ENCODE data around the gene NISCH.
A peak's percentile ranks its signal among the peaks of the same experiment; 100 is the strongest.
"Not testable (repeated sequence)": the region's sequence is repeated elsewhere in the genome, so short reads cannot be mapped to it uniquely, and the experiment has no call there.

Gene NISCH

DNA sequence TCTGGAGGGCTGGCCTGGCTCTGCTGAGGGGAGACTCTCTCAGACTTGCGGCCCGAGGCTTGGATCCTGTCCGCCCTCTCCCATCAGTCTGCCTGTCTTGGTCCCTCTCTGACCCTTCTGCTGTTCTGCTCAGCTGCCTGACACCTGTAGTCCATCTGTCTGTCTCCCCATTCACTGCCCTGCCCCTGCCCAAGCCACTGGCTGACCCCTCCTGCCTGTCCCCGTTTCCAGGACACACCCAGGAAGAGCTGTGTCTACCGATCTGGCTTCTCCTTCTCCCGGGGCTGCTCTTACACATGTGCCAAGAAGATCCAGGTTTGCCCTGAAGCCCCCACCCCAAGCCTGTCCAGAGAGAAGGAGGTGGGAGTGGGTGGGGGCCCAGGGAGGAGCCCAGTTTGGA, 59.8 kb downstream of the NISCH start:
- DNase-seq (ENCODE audit: low read depth) = no peak

DNA sequence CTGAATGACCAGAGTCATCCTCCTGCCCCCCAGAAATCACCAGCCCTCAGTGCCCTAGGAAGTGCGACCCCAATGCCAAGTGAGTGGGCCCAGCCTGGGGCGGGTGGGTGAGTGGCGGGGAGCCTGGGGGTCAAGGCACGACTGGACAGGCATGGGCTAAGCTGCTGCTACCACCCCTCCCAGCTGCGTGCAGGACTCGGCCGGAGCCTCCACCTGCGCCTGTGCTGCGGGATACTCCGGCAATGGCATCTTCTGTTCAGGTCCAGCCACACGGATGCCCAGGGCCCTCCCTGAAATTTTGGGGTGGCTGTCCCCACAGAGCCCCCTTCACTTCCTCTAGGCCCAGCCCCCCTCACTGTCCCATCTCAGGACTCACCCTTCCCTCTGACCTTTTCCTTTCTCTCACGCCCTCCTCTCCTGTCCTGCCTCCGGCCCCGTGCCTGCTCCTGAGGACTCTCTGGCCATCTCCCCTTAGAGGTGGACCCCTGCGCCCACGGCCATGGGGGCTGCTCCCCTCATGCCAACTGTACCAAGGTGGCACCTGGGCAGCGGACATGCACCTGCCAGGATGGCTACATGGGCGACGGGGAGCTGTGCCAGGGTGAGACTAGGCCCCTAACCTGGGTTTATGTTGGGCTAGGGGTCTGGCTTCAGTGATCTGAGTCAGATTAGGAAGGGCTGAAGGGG, 61.2 kb downstream of the NISCH start:
- no peak for DNase-seq (ENCODE audit: low read depth)

DNA sequence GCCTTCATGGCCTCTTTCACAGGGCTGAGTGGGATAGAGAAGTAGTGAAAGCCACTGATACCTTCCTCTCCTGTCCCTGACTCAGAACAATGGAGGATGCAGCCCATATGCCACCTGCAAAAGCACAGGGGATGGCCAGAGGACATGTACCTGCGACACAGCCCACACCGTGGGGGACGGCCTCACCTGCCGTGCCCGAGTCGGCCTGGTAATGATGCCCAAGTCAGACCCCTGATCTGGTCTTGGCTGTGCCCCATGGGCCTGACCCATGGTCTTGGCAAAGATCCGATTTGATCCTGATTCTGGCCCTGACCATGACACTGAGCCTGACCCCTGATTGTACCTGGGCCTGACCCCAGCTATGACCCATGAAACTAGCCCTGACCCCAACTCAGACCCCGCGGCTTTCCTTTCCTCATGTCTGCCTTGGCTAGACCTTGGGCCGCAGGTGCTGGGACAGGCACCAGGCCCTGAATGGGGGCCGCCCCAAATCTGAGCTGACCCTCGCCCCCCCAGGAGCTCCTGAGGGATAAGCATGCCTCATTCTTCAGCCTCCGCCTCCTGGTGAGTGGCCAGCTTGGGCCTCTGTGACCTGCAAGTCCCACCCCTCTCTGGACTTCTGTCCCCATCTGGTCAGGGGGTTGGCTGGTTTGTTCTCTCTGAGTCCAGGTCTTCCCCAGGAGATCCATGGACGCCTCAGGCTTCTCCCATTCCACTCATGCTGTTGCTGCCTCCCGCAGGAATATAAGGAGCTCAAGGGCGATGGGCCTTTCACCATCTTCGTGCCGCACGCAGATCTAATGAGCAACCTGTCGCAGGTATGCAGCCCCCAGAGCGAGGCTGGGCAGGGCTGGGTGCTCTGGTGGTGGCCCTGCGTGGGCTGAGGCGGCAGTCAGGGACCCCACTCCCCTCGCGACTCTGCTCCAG, 62.7 kb downstream of the NISCH start:
- DNase-seq (ENCODE audit: low read depth) = no peak

DNA sequence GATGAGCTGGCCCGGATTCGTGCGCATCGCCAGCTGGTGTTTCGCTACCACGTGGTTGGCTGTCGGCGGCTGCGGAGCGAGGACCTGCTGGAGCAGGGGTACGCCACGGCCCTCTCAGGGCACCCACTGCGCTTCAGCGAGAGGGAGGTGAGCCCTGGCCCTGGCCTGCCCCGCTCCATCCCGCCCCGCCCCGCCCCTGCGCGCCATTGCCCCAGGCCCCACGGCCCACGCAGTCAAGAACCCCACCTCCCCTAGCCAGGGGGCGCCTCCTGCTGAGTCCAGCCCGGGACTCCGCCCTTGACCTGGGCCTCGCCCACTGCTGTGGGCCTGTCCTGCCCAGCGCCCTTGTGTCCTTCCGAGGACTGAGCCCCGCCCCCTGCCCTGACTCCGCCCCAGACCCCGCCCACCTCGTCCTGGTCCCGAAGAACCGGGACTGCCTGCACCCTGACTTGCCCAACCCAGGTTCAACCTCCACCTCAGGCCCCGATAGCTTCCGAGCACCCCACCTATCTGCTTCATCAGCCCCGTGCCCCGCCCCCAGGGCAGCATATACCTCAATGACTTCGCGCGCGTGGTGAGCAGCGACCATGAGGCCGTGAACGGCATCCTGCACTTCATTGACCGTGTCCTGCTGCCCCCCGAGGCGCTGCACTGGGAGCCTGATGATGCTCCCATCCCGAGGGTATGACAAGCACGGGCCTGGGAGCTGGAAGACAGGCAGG, 63.5 kb downstream of the NISCH start:
- DNase-seq (ENCODE audit: low read depth) = peak; percentile 37

DNA sequence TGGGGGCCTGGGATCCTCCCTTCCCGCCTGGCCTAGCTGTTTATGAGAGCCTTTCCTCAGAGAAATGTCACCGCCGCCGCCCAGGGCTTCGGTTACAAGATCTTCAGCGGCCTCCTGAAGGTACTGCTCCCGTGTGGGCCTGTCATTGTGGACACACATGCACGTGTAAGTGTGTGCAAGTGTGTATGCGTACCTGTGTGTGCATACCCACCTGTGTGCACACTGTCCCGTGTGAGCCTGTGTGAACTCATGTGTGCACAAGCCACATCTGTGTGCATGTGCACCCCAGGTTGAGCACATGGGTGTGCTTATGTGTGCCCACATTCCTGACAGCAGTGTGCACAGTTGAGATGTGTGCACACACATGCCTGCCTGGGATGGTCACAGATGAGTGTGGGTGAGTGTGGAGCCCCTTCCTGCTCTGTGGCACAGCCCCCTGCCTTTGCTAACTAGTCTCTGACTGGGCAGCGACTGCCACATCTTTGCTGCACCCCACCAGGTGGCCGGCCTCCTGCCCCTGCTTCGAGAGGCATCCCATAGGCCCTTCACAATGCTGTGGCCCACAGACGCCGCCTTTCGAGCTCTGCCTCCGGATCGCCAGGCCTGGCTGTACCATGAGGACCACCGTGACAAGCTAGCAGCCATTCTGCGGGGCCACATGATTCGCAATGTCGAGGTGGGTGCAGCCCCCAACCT, 64.2 kb downstream of the NISCH start:
- DNase-seq (ENCODE audit: low read depth) = no peak

DNA sequence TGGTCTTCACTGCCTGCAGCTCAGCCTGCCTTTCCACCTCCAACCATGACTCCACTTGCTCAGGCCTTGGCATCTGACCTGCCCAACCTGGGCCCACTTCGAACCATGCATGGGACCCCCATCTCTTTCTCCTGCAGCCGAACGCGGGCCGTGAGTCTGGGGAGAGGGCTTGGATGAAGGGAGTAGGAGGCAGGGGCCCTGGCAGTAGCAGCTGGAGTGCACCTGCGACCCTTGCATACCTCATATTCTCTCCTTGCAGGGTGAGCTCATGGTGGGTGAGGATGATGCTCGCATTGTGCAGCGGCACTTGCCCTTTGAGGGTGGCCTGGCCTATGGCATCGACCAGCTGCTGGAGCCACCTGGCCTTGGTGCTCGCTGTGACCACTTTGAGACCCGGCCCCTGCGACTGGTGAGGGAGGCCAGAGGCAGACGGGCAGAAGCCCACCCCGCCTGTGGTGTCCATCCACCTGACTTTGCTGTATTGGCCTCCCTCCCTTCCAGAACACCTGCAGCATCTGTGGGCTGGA, 64.8 kb downstream of the NISCH start:
- DNase-seq (ENCODE audit: low read depth) = no peak

DNA sequence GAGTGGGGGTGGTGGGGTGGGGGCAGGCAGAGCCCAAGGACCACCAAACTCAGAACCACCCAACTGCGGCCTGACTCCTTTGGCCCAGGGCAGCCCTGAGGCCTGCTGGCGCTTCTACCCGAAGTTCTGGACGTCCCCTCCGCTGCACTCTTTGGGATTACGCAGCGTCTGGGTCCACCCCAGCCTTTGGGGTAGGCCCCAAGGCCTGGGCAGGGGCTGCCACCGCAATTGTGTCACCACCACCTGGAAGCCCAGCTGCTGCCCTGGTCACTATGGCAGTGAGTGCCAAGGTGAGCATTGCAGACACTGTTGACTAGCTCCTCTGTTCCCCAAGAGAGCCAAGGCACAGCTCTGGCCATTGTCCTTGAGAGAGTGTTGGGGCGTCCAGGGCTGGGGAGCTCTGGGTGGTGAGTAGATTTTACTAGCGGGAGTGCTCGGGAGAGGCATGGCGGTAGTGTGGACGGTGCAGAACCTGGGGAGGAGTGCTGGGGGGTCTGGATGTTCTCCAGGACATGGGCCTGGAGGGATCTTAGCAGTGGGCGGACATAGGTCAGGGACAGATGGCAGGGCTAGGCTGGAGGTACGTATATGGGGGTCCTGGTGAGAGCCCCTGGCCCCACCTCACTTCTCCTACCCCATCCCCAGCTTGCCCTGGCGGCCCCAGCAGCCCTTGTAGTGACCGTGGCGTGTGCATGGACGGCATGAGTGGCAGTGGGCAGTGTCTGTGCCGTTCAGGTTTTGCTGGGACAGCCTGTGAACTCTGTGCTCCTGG, 65.5 kb downstream of the NISCH start:
- DNase-seq (ENCODE audit: low read depth) = no peak

DNA sequence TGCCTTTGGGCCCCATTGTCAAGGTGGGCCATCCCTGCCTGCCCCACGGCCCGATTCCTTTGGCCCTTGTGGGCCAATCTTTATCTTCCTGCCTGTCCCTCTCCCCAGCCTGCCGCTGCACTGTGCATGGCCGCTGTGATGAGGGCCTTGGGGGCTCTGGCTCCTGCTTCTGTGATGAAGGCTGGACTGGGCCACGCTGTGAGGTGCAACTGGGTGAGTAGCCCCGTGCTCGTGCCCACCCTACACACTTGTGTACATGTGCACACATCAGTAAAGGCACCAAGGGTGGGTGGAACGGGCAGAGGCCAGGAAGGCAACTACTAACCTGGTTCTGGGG, 66.1 kb downstream of the NISCH start:
- no peak for DNase-seq (ENCODE audit: low read depth)

DNA sequence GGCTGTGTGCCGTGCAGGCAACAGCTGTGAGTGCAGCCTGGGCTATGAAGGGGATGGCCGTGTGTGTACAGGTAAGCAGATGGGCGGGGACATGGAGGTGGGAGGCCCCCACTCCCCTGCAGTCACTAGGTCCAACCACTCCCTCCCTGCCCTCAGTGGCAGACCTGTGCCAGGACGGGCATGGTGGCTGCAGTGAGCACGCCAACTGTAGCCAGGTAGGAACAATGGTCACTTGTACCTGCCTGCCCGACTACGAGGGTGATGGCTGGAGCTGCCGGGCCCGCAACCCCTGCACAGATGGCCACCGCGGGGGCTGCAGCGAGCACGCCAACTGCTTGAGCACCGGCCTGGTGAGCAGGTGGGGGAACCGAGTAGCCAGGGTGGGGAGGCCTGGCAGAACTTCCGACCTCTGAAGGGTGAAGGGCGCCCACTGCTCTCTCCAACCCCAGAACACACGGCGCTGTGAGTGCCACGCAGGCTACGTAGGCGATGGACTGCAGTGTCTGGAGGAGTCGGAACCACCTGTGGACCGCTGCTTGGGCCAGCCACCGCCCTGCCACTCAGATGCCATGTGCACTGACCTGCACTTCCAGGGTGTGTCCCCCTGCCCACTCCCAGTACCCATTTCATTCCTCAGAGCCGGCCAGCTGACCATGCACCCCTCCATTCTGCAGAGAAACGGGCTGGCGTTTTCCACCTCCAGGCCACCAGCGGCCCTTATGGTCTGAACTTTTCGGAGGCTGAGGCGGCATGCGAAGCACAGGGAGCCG, 66.7 kb downstream of the NISCH start:
- DNase-seq (ENCODE audit: low read depth) = no peak

DNA sequence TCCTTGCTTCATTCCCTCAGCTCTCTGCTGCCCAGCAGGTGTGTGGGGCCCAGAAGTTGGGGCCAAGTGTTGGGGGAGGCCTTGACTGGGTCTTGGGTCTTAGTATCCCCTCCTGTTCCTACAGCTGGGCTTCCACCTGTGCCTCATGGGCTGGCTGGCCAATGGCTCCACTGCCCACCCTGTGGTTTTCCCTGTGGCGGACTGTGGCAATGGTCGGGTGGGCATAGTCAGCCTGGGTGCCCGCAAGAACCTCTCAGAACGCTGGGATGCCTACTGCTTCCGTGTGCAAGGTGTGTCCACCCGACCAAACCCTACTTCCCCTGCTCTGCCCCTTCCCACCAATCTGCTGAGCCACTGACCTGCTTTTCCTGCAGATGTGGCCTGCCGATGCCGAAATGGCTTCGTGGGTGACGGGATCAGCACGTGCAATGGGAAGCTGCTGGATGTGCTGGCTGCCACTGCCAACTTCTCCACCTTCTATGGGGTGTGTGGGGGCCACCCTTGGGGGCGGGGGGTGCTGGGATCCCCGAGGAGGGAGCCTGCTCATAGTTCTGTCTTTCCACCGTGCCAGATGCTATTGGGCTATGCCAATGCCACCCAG, 67.3 kb downstream of the NISCH start:
- no peak for DNase-seq (ENCODE audit: low read depth)

DNA sequence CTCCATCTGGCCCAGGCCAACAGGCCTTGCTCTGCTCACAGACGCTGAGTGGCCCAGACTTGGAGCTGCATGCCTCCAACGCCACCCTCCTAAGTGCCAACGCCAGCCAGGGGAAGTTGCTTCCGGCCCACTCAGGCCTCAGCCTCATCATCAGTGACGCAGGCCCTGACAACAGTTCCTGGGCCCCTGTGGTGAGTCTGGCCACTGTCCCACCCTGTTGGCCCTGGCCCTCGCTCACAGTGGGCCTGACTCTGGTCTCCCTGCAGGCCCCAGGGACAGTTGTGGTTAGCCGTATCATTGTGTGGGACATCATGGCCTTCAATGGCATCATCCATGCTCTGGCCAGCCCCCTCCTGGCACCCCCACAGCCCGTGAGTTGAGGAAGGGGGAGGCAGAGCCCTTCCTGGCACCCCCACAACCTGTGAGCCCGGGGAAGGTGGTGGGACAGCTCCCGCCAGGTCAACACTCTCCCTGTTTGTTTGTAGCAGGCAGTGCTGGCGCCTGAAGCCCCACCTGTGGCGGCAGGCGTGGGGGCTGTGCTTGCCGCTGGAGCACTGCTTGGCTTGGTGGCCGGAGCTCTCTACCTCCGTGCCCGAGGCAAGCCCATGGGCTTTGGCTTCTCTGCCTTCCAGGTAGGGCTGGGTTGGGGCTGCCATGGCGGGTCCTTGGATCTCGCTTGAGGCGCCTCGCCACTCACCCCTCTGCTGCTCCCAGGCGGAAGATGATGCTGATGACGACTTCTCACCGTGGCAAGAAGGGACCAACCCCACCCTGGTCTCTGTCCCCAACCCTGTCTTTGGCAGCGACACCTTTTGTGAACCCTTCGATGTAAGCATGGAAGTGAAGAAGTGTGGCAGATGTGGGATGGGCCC, 68.2 kb downstream of the NISCH start:
- no peak for DNase-seq (ENCODE audit: low read depth)

DNA sequence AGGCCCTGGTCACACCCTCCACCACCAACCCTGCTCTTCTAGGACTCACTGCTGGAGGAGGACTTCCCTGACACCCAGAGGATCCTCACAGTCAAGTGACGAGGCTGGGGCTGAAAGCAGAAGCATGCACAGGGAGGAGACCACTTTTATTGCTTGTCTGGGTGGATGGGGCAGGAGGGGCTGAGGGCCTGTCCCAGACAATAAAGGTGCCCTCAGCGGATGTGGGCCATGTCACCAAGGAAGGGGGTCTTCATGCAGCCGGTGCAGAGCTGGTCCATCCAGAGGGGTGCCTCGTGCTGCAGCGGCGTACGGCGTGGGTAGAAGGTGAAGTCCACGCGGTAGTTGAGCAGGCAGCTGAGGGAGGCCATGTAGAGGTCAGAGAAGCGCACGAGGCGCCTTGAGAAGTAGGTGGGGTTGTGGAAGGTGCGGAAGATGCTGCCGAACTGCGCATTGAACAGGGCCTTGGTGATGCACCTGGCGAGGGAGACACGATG, 68.9 kb downstream of the NISCH start:
- no peak for DNase-seq (ENCODE audit: low read depth)

DNA sequence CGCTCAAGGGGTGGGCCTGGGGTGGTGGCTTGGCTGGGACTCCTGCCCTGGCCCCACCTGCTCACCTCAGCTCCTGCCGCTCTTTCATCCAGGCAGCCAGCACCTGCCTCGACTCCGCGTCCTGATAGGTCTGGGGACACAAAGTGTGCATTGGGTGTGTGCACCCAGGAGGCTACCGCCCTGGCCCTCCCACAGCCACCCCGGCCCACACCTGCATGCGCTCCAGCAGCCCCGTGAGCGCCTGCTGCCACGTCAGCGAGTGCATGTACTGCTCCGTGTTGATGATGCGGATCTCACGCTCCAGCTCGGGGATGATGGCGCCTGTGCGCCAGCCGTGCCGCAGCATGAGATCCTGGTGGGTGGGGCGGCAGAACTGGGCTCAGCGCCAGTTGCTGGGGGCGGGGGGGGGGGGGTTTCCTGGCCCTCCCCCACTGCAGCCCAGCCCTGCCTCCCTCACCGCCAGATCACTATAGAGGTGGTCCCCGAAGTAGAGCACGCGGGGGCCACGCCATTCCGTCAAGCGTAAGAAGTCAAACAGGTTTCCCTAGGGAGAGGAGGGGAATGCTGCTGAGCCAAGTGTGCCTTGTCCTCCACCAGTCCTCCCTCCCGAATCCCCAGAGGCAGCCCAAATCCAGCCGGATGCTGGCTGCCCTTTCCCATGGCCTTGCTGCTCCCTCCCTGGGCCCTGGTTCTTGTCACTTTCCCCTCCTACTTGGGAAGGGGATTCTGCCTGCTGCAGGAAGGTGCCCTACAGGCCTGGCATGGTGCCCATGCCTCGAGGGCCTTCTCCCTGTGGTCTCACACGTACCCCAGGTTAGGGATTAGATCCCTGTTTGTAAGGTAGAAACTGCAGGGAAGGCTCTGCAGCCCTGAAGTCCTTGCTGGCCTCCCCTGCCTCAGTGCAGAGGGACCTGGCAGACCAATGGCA, 69.6 kb downstream of the NISCH start:
- DNase-seq (ENCODE audit: low read depth) = no peak

DNA sequence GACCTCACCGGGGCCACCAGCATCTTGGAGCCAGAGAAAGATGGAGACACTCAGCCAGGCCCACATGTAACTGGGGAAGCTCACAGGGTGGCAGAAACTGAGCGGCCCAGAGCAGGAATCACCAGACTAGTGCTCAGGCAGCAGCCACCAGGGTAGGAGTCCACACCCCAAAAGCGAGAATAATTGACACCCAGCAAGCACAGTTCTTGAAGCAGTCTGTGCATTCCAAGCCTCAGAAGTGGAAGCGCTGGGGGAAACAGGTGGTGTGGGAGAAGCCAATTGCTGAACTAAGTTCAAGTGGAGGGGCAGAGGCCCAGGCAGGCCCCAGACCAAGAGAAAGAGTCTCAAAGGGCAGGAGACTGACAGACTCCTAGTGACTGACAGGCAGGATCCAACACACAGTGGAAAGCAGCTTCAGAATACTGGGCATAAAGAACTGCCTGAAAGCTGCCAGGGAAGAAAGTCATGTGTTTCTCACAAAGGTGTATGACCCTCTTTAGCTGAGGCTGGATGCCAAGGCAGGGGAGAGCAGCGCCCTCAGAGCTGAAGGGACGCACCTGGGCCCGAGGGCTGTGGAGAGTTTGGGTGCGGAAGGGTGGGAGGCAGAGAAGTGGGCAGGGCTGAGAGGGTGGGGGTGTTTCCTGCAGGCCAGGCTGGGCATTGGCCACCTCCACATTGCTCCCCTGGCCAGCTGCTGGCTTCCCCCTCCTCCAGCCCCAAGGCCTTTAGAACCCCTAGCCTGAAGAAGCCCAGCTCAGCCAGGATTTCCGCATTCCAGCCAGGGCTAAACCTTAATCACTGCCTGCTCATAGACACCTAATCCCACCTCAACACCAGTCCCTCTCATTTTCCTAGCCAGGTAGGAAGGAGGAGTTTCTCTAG, 70.5 kb downstream of the NISCH start:
- no peak for DNase-seq (ENCODE audit: low read depth)

DNA sequence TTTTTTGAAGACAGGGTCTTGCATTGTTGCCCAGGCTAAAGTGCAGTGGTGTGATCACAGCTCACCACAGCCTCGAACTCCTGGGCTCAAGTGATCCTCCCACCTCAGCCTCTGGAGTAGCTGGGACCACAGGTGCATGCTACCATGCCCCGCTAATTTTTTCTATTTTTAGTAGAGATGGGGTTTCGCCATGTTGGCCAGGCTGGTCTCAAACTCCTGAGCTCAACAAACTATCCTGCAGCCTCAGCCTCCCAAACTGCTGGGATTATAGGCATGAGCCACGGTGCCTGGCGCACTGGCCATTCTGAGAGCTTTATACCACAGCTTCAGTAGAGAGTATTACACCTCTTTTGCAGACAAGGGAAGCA, 71.3 kb downstream of the NISCH start:
- DNase-seq (ENCODE audit: low read depth) = not testable (repeated sequence)

DNA sequence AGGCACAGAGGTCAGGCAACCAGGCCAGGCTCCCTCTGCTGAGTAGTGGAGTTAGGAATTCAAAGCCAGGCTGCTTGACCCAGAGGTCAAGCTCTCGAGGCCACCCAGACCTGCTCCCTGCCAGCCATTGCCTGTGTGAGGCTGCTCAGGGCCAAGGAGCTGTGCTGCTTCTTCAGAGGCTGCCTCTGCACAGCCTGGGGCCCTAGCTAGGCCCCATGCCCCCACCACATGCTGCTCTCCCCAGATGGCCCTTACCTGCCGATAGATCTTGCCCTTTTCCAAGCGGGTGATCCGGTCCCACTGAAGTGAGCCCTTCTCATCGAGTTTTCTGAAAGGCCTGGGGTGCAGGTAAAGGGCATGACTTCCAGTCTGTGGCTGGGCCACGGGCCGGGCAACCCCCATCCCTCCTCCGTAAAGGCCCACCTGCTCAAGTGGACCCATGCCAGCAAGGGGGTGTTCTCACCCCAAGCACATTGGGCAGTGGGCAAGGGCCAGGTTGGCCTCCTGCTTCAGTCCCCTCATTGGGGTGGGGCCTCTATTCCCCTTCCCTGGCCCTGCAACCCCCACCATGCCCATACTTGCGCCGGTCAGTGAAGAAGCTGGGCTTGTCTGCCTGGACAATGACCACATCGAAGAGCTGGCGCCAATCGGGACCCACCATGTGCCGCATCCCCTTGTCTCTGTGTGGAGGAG, 71.8 kb downstream of the NISCH start:
- peak; percentile 59 for DNase-seq (ENCODE audit: low read depth)

Measured in amniotic epithelial cell (primary cell).